Subcutaneous abdominal adipose tissue (tissue), 5 donors: ENCODE results near the gene SHISA5.
"Not testable (repeated sequence)": the region's sequence is repeated elsewhere in the genome, so short reads cannot be mapped to it uniquely, and the experiment has no call there.

Experiments
- H3K27ac ChIP-seq: one replicate; pipeline ENCODE4 v1.7.0; 2013; ENCODE audit warnings: low read depth, mild to moderate bottlenecking, inconsistent platforms, low read length, moderate library complexity
- H3K27me3 ChIP-seq, 5 donors: one replicate each; pipeline ENCODE4 v1.7.0; 2013; ENCODE audit warnings: low read length in 5 of 5, inconsistent platforms in 1 of 5; ENCODE audit not compliant: control insufficient read depth in 5 of 5, insufficient read depth in 4 of 5
- H3K36me3 ChIP-seq, 5 donors: one replicate each; pipeline ENCODE4 v1.7.0; 2013; ENCODE audit warnings: low read length in 5 of 5; ENCODE audit not compliant: control insufficient read depth in 5 of 5, insufficient read depth in 5 of 5
- H3K4me1 ChIP-seq, 5 donors: one replicate each; pipeline ENCODE4 v1.7.0; 2013; ENCODE audit warnings: low read length in 5 of 5, mild to moderate bottlenecking in 3 of 5, moderate library complexity in 1 of 5; ENCODE audit not compliant: control insufficient read depth in 5 of 5, insufficient read depth in 5 of 5
- H3K4me3 ChIP-seq, 5 donors: one replicate each; pipeline ENCODE4 v1.7.0; 2013; ENCODE audit warnings: low read length in 5 of 5, low read depth in 1 of 5
- H3K9ac ChIP-seq, 5 donors: one replicate each; pipeline ENCODE4 v1.7.0; 2013; ENCODE audit warnings: low read length in 5 of 5, mild to moderate bottlenecking in 4 of 5, moderate library complexity in 3 of 5
- H3K9me3 ChIP-seq, 5 donors: one replicate each; pipeline ENCODE4 v1.7.0; 2013; ENCODE audit warnings: low read length in 5 of 5; ENCODE audit not compliant: control insufficient read depth in 5 of 5
- donor health status: healthy.
- donor health status: healthy.
- donor health status: healthy.
- donor health status: healthy.
- donor health status: healthy.

The SHISA5 gene

GRCh38 chr3:48482822-48483221 lies 21.2 kb downstream of the SHISA5 start:
- H3K9ac ChIP-seq, H3K4me3 ChIP-seq, H3K27ac ChIP-seq, H3K9me3 ChIP-seq, H3K36me3 ChIP-seq, H3K4me1 ChIP-seq, H3K27me3 ChIP-seq: not testable (repeated sequence)

GRCh38 chr3:48480891-48481290 lies 23.1 kb downstream of the SHISA5 start:
- not testable (repeated sequence) for H3K4me1 ChIP-seq, H3K9ac ChIP-seq, H3K4me3 ChIP-seq, H3K27me3 ChIP-seq, H3K27ac ChIP-seq, H3K9me3 ChIP-seq
- H3K36me3 ChIP-seq: peaks cover 0 to 16% (median 8%) of the 10 kb centered on the region in 5 donors

GRCh38 chr3:48478626-48479555 lies 25.1 kb downstream of the SHISA5 start:
- no peak overlapping the region for H3K4me3 ChIP-seq

GRCh38 chr3:48477959-48478520 lies 25.9 kb downstream of the SHISA5 start:
- H3K9ac ChIP-seq: peak overlapping the region in 1 of 5 donors; percentile 35
- no peak overlapping the region for H3K27ac ChIP-seq
- no peaks in the 10 kb centered on the region for H3K27me3 ChIP-seq
- no peak overlapping the region for H3K4me3 ChIP-seq
- peaks cover 0 to 19% (median 8%) of the 10 kb centered on the region in 5 donors for H3K36me3 ChIP-seq
- H3K9me3 ChIP-seq: no peaks in the 10 kb centered on the region
- peaks cover 3 to 9% (median 7%) of the 10 kb centered on the region in 5 donors for H3K4me1 ChIP-seq

More at GRCh38 chr3:48478626-48479555, 25.1 kb downstream of the SHISA5 start:
- H3K9me3 ChIP-seq: no peaks in the 10 kb centered on the region
- peaks cover 0 to 4% (median 0%) of the 10 kb centered on the region in 5 donors for H3K4me1 ChIP-seq
- no peak overlapping the region for H3K9ac ChIP-seq
- no peaks in the 10 kb centered on the region for H3K27me3 ChIP-seq
- H3K36me3 ChIP-seq: peaks cover 0 to 19% (median 8%) of the 10 kb centered on the region in 5 donors
- no peak overlapping the region for H3K27ac ChIP-seq

GRCh38 chr3:48476426-48477053 lies 27.4 kb downstream of the SHISA5 start:
- H3K9me3 ChIP-seq: no peaks in the 10 kb centered on the region
- H3K27ac ChIP-seq: no peak overlapping the region
- H3K27me3 ChIP-seq: no peaks in the 10 kb centered on the region
- H3K36me3 ChIP-seq: peaks cover 0 to 19% (median 8%) of the 10 kb centered on the region in 5 donors
- H3K4me1 ChIP-seq: peaks cover 3 to 21% (median 20%) of the 10 kb centered on the region in 5 donors
- no peak overlapping the region for H3K9ac ChIP-seq
- no peak overlapping the region for H3K4me3 ChIP-seq

GRCh38 chr3:48475188-48475587 lies 28.8 kb downstream of the SHISA5 start:
- no peak overlapping the region for H3K9ac ChIP-seq
- H3K27me3 ChIP-seq: no peaks in the 10 kb centered on the region
- H3K4me1 ChIP-seq: peaks cover 3 to 33% (median 26%) of the 10 kb centered on the region in 5 donors
- H3K27ac ChIP-seq: no peak overlapping the region
- H3K4me3 ChIP-seq: no peak overlapping the region
- H3K9me3 ChIP-seq: no peaks in the 10 kb centered on the region
- peaks cover 0 to 23% (median 9%) of the 10 kb centered on the region in 5 donors for H3K36me3 ChIP-seq

GRCh38 chr3:48474619-48475018 lies 29.4 kb downstream of the SHISA5 start:
- peaks cover 0 to 28% (median 13%) of the 10 kb centered on the region in 5 donors for H3K36me3 ChIP-seq
- H3K27me3 ChIP-seq: no peaks in the 10 kb centered on the region
- H3K4me3 ChIP-seq: no peak overlapping the region
- H3K9me3 ChIP-seq: no peaks in the 10 kb centered on the region
- H3K9ac ChIP-seq: no peak overlapping the region
- H3K4me1 ChIP-seq: peaks cover 4 to 39% (median 31%) of the 10 kb centered on the region in 5 donors
- no peak overlapping the region for H3K27ac ChIP-seq

GRCh38 chr3:48474031-48474430 lies 29.9 kb downstream of the SHISA5 start:
- peaks cover 0 to 33% (median 19%) of the 10 kb centered on the region in 5 donors for H3K36me3 ChIP-seq
- not testable (repeated sequence) for H3K9me3 ChIP-seq, H3K27ac ChIP-seq, H3K4me3 ChIP-seq, H3K9ac ChIP-seq, H3K27me3 ChIP-seq
- peaks cover 5 to 44% (median 37%) of the 10 kb centered on the region in 5 donors for H3K4me1 ChIP-seq

- peaks cover 5 to 49% (median 42%) of the 10 kb centered on the region in 5 donors for H3K4me1 ChIP-seq
- no peaks in the 10 kb centered on the region for H3K27me3 ChIP-seq
- H3K4me3 ChIP-seq: peak overlapping the region in 4 of 5 donors; percentile 50 to 99 (median 90)
- peak overlapping the region; percentile 97 for H3K27ac ChIP-seq
- no peaks in the 10 kb centered on the region for H3K9me3 ChIP-seq
- peak overlapping the region in 2 of 5 donors; percentile 87 to 88 for H3K9ac ChIP-seq
- H3K36me3 ChIP-seq: peaks cover 0 to 33% (median 20%) of the 10 kb centered on the region in 5 donors
Measured at GRCh38 chr3:48473617-48473952, 30.4 kb downstream of the SHISA5 start.
